ELF-1 (cell line): ENCODE measurements around the gene CPEB3.

ENCODE experiments used
- DNase-seq: peaks from one replicate; pipeline ENCODE4 v3.0.0-alpha.2; 2016; ENCODE audit warnings: low read depth, low spot score

Gene CPEB3

GRCh38 chr10:92103376-92104090 is 187.3 kb downstream of the CPEB3 start:
- DNase-seq: no peak

GRCh38 chr10:92102601-92103213 is 188.2 kb downstream of the CPEB3 start:
- DNase-seq: no peak

GRCh38 chr10:92094960-92095359 is 195.9 kb downstream of the CPEB3 start:
- no peak for DNase-seq

- DNase-seq: no peak
These were observed 198.9 kb downstream of the CPEB3 start for GRCh38 chr10:92091965-92092364.

GRCh38 chr10:92087750-92088395 is 203.0 kb downstream of the CPEB3 start:
- peak; percentile 76 for DNase-seq

GRCh38 chr10:92082583-92083280 is 208.1 kb downstream of the CPEB3 start:
- DNase-seq: no peak

- DNase-seq: no peak
These were observed 209.2 kb downstream of the CPEB3 start for GRCh38 chr10:92081641-92082040.

- DNase-seq: no peak
These were observed 210.6 kb downstream of the CPEB3 start for GRCh38 chr10:92080244-92080643.

GRCh38 chr10:92079003-92079402 is 211.9 kb downstream of the CPEB3 start:
- no peak for DNase-seq

- no peak for DNase-seq
These were observed 214.2 kb downstream of the CPEB3 start for GRCh38 chr10:92076722-92077121.

- no peak for DNase-seq
These were observed 215.0 kb downstream of the CPEB3 start for GRCh38 chr10:92075829-92076228.

GRCh38 chr10:92074126-92074887 is 216.6 kb downstream of the CPEB3 start:
- no peak for DNase-seq

GRCh38 chr10:92068900-92069299 is 222.0 kb downstream of the CPEB3 start:
- DNase-seq: no peak

- DNase-seq: no peak
These were observed 224.5 kb downstream of the CPEB3 start for GRCh38 chr10:92066386-92066785.

- no peak for DNase-seq
These were observed 226.4 kb downstream of the CPEB3 start for GRCh38 chr10:92064506-92064905.

GRCh38 chr10:92062273-92062672 is 228.6 kb downstream of the CPEB3 start:
- DNase-seq: no peak

- no peak for DNase-seq
These were observed 236.1 kb downstream of the CPEB3 start for GRCh38 chr10:92054807-92055206.

GRCh38 chr10:92052741-92053140 is 238.1 kb downstream of the CPEB3 start:
- peak; percentile 43 for DNase-seq

- DNase-seq: no peak
These were observed 238.8 kb downstream of the CPEB3 start for GRCh38 chr10:92052088-92052487.

- no peak for DNase-seq
These were observed 243.7 kb downstream of the CPEB3 start for GRCh38 chr10:92047215-92047614.

- peak; percentile 44 for DNase-seq
These were observed 245.2 kb downstream of the CPEB3 start for GRCh38 chr10:92045641-92046106.
